HepG2 (cell line): ENCODE measurements around the gene ISG20L2. TPM values are rescaled to one million over a fixed set of nuclear protein-coding genes. Genes with fewer than 3 reads are reported as not detected.

ENCODE experiments used
- AHDC1 ChIP-seq: sonication (generic); formaldehyde crosslinking; IDR thresholded peaks from 2 replicates; pipeline ENCODE4 v1.5.1; 2020; ENCODE audit warnings: mild to moderate bottlenecking, missing genetic modification reagents, borderline replicate concordance
- AKNA ChIP-seq: sonication (generic); formaldehyde crosslinking; IDR thresholded peaks from 2 replicates; pipeline ENCODE4 v1.4.0; 2020; ENCODE audit warnings: missing genetic modification reagents, borderline replicate concordance
- ATF6 ChIP-seq: sonication (generic); formaldehyde crosslinking; conservative IDR thresholded peaks from 2 replicates; pipeline ENCODE4 v1.4.0; 2020; ENCODE audit warnings: missing genetic modification reagents
- BCLAF1 ChIP-seq: fragments of 450-650 bp; IDR thresholded peaks from 2 replicates; pipeline ENCODE4 v1.6.1; 2017; ENCODE audit warnings: mild to moderate bottlenecking
- CC2D1A ChIP-seq: sonication (generic); formaldehyde crosslinking; IDR thresholded peaks from 2 replicates; pipeline ENCODE4 v1.8.1; 2023; ENCODE audit warnings: mild to moderate bottlenecking, missing genetic modification reagents
- CEBPG ChIP-seq: IDR thresholded peaks from 2 replicates; pipeline ENCODE4 v1.6.1; 2016
- EED ChIP-seq: sonication (generic); formaldehyde crosslinking; IDR thresholded peaks from 2 replicates; pipeline ENCODE4 v1.5.0; 2020; ENCODE audit warnings: mild to moderate bottlenecking, missing genetic modification reagents
- ERF ChIP-seq: IDR thresholded peaks from 2 replicates; pipeline ENCODE4 v1.6.1; 2018; ENCODE audit warnings: missing biosample characterization, missing genetic modification reagents
- GATAD1 ChIP-seq: IDR thresholded peaks from 2 replicates; pipeline ENCODE4 v1.6.1; 2016; ENCODE audit warnings: missing genetic modification reagents, missing compliant biosample characterization
- NONO ChIP-seq, 2 experiments: fragments of 450-650 bp in 1 of 2; sonication (generic) in 1 of 2; formaldehyde crosslinking in 1 of 2; IDR thresholded peaks in 1 of 2; conservative IDR thresholded peaks in 1 of 2; 2 replicates each; pipeline versions ENCODE4 v1.6.1 to v1.8.0; 2017 to 2022; ENCODE audit warnings: mild to moderate bottlenecking in 1 of 2, missing genetic modification reagents in 1 of 2, moderate library complexity in 1 of 2
- RFX3 ChIP-seq: IDR thresholded peaks from 2 replicates; pipeline ENCODE4 v1.6.1; 2016; ENCODE audit warnings: missing biosample characterization, missing genetic modification reagents
- SKI ChIP-seq: fragments of 450-650 bp; IDR thresholded peaks from one replicate; pipeline ENCODE4 v1.6.1; 2018; ENCODE audit warnings: mild to moderate bottlenecking; ENCODE audit not compliant: partially characterized antibody
- ZIK1 ChIP-seq: sonication (generic); formaldehyde crosslinking; IDR thresholded peaks from 2 replicates; pipeline ENCODE4 v1.5.0; 2020; ENCODE audit warnings: mild to moderate bottlenecking, low read depth, missing genetic modification reagents, borderline replicate concordance
- ZNF850 ChIP-seq: sonication (generic); formaldehyde crosslinking; conservative IDR thresholded peaks from 2 replicates; pipeline ENCODE4 v1.9.0; 2021; ENCODE audit warnings: mild to moderate bottlenecking, missing genetic modification reagents
- polyA plus RNA-seq, 8 experiments: library from polyadenylated mRNA; depleted of rRNA in 3 of 8; stranded (reverse) in 7 of 8; unstranded in 1 of 8; fragments of >200 nt; fragmentation: Illumina TruSeq in 4 of 8; extraction: Trizol in 4 of 8; gene quantifications; 2 replicates each; pipeline versions ENCODE4 v1.2.1 to v1.2.3, GENCODE V29; 2011 to 2016; ENCODE audit warnings: low read depth in 4 of 8, missing spikeins in 1 of 8, mixed read lengths in 1 of 8; ENCODE audit not compliant: insufficient read depth in 1 of 8
- total RNA-seq, 5 experiments: library from RNA; depleted of rRNA; stranded (reverse); fragments of >200 nt; fragmentation: Illumina TruSeq; extraction: Trizol; gene quantifications; 2 replicates each; pipeline ENCODE4 v1.2.3, GENCODE V29; 2016; ENCODE audit warnings: low read depth in 1 of 5

Gene ISG20L2
- total and polyA plus RNA-seq, 2 of the 13 experiments (the other 11 are each of a cell fraction or from before 2014, with no cell fraction given) = 19.8 to 21.3 TPM

GRCh38 chr1:156752843-156753482 lies 24.4 kb upstream of the ISG20L2 start (continued):
- TF ChIP-seq AHDC1 (CRISPR knock-in tag) (no peak), ZNF850 (CRISPR knock-in tag) (no peak), RFX3 (CRISPR knock-in tag) (0 out of 2 replicates have a peak, but pooled peaks have one; percentile 15), AKNA (no peak), BCLAF1 (no peak), GATAD1 (CRISPR knock-in tag) (no peak), ERF (CRISPR knock-in tag) (no peak), CC2D1A (CRISPR knock-in tag) (no peak), CEBPG (CRISPR knock-in tag) (peak; percentile 49; the same call in 1 of the 2 replicates), ZIK1 (CRISPR knock-in tag) (no peak), NONO (IDR thresholded peaks at IDR 0.05) (no peak), NONO (CRISPR knock-in tag; conservative IDR thresholded peaks at IDR 0.05) (no peak), ATF6 (no peak), SKI (no peak), EED (CRISPR knock-in tag) (no peak)
